GM11168 (cell line): ENCODE measurements around the gene DLG5.

ENCODE experiments used
- in situ Hi-C: fragments of 300-500 bp; cut with MboI; formaldehyde crosslinking; loops from one replicate; pipeline ENCODE4 v1.12.0; 2022; ENCODE audit warnings: low sequenced_read_pairs; ENCODE audit not compliant: unreplicated experiment

The DLG5 gene

DNA sequence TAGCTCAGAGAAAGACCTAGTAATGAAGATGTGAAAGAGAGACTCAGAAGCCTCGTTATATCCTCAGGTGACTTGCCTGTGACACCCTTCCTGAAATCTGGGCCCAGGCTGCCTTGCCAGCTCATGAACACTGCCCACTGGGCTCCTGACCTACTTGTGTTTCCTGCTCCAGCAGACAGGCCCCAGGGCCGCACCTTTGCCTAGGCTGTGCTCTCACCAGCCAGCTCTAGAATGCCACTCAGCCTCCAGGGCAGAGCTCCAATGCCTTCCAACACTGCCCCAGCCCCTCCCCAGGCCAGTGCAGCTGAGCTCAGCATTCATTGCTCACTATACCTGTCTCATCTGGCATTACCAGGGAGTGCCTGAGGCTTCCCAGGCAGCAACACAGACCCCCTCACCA is 94.3 kb downstream of the DLG5 start:
- in situ Hi-C loops: no loop called here

DNA sequence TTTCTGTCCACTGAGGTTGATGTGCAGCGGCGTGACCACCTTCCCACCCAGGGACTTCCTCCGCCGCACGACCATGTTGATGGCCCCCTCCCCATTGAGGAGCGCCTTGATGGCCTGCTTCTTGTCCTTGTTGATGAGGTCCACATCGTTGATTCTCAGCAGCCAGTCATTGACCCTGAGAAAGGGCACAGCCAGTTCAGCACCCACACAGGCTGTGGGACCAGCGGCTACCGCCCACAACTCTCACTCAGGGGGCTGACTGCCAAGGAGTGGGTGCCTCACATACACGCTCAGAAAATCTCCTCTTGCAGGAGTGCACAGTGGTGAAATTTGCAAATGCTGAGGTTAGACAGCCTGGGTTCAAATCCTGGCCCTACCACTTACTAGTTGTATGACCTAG is 97.2 kb downstream of the DLG5 start:
- in situ Hi-C loops: no loop called here

DNA sequence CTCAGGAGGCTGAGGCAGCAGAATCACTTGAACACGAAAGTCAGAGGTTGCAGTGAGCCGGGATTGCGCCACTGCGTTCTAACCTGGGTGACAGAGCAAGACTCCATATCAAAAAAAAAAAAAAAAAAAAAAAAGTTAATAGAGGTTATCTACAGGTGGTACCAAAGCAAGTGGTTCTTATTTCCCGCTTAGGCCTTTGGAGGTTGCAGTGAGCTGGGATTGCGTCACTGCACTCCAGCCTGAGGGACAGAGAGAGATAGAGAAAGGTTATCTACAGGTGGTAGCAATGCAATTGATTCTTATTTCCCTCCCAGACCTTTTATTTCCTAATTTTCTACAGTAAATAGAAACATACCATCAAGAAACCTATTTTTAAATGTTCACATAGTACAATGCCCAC is 98.2 kb downstream of the DLG5 start:
- in situ Hi-C loops: no loop called here

DNA sequence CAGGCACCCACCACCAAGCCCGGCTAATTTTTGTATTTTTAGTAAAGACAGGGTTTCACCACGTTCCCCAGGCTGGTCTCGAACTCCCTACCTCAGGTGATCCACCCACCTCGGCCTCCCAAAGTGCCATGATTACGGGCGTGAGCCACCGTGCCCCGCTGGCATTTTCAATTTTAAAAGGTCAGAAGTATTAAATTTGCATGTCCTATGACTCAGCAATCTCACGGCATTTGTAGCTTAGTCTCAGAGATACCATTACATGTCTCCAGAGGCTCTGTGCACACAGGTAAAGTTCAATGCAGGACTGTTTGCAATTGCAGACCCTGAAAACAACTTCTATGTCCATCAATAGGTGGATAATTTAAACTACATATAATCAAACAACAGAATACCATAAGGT is 99.2 kb downstream of the DLG5 start:
- in situ Hi-C loops: no loop called here

DNA sequence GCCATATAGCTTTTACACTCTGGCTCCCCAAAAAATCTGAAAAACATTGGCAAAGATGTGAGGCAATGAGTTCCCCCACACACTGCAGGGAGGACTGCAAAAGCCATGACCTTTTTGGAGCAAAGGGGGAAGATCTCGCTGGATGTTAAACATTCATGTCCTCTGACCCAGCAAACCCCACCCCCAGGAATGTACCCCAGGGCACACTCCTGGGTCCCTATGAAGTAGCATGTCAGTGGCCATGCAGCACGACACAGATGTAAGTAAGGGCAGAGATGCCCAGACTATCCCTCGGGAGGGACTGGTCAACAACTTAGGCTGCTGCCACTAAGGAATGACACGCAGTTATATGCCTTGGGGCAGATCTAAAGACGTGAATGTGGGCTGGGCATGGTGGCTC is 100.6 kb downstream of the DLG5 start:
- in situ Hi-C loops: no loop called here

DNA sequence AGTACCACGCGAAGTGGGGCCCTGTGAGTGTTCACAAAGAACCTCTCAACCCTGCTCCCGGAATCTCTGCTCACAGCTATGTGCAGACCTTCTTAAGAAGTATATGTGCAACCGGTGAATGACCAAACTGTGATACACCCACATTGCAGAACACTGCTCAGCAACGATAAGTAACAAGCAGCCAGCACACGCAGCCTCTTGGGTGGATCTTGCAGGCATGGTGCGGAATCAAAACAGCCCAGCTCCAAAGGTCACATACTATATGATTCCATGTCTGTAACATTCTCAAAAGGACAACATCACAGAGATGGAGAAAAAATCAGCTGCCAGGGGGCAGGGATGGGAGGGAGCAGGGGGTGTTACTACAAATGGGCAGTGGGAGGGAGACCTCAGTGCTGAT is 101.6 kb downstream of the DLG5 start:
- in situ Hi-C loops: no loop called here

DNA sequence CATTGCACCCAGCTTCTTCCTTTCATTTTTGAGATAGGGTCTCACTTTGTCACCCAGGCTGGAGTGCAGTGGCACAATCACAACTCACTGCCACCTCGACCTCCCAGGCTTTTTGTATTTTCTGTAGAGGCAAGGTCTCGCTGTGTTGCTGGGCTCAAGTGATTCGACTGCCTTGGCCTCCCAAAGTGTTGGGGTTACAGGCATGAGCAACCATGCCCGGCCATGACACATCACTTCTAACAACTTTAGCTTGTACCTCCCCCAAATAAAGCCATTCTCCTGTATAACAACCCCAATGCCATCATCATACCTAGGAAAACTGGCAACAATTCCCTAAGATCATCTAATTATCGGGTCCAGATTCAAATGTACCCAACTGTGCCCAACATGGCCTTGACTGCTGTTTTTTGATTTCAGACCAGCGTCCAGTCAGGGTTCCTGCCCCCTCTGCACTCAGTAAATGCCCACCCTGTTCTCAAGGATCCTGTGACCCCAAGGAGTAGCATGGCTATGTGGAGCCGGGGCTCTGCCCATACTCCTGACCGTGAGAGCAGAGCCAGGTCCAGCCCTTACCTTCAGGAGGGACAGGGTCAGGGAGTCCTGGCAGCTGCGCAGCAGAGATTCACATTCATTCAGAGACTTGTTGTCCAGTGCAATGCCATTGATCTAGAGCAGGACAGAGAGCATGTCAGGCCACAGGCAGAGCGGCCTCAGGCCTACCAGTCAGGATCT is 102.6 kb downstream of the DLG5 start:
- in situ Hi-C loops: no loop called here

DNA sequence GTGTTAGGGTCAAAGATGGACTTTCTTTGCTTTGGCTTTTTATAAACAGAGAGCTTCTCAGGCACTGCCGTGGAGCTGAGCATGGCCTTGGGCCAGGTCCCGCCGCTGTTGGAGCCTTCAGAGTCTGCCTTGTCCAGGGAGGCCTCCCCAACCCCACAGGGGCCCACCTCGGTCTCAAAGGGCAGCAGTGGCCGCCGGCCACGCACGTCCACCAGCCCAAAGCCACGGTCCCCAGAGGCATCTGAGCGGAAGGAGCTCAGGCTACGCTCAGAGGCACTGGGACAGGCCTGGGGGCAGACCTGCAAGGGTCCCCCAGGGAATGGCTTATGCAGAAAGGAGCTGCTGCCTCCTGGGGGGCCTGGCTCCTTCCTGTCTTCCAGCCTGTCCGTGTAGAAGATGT is 105.0 kb downstream of the DLG5 start:
- in situ Hi-C loops: no loop called here

DNA sequence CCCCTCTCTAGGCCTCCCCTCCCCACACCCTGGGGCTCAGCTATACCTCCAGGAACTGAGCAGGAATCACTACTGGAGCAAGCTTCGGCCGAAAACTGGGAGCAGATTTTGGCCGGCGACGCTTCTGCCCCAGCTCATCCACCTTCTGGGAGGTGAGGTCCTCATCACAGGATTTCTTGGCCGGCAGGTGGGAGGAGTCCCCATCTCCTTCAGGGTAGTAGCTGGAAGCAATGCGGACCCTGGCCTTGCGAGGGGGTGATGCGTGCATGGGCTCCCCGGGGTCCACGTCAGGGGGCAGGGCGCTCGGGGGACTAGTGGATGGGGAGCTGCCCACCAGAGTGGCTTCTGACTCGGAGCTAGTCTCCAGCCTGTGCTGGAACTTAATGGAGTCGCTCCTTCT is 105.5 kb downstream of the DLG5 start:
- in situ Hi-C loops: no loop called here

DNA sequence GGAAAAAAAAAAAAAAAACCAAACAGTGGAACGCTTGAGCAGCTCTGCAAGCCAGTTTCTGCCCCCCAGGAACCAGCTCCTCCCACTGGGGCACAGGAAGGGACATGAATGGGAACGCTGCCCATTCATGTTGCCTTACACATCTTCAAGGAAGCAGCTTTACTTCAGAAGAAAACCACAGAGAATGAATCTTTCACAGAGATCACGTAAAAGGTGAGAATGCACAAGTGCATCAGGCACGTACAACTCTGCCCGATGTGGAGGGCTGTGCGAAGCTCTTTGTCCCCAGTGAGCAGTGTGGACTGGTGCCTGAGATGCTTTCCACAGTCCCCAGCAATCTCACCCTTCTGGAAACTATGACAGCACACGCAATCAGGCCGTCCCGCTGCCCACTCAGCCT is 106.2 kb downstream of the DLG5 start:
- in situ Hi-C loops: no loop called here

DNA sequence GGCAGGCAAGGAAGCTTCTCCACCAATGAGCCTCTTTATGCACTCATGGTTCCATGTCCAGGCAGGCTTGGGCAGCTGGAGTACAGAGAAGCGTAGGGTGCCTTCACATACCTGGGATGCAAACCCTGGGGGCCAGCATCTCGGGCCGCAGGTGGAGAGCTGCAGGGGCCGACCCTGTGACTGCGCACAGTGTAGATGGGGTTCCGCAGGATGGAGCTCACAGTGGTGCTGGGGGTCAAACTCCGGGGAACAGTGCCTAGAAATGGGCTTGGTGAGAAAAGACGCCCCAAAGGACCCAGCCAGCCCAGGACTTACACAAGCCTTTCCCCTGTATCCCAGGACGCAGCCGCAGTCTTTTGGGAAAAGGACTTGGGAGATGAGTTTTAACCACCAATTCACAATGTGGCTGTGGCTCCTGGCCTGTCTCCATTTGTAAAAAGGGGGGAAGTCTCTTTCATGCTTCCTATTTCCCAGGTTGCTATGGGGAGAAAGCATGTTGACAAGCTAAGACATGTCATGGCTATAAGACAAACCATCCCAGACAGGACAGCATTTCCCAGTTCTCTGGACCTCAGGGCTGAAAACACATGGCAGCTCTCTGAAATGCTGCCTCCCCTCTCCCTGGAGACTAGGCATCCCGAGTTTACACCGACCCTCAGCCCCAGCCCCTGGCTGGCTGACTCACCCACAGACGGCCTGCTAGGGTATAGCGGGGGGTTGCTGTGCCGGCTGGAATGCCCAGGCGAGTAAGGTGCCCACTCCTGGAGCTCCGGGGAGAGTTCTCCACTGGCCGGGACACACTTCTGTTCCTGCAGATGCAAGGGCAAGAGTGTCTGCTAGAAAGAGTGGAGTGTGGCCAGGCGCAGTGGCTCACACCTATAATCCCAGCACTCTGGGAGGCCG is 107.1 kb downstream of the DLG5 start:
- in situ Hi-C loops: no loop called here

DNA sequence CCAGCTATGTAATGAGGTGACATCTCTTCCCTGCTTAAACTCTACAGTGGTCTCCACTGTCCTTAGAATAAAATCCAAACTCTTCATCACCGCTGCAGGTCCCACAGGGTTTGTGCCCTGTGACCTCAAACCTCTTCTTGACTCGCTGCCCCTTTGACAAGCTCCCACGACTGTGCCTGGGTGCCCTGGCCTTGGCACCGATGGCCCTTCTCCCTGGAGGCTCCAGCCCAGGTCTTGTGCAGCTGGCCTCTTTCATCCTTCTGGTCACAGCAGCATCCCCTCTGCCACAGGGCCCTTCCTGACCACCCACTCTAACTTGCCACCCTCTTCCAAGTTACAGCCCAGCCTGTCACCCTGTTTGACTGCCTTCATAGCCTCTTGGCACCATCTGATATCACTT is 108.2 kb downstream of the DLG5 start:
- in situ Hi-C loops: no loop called here

DNA sequence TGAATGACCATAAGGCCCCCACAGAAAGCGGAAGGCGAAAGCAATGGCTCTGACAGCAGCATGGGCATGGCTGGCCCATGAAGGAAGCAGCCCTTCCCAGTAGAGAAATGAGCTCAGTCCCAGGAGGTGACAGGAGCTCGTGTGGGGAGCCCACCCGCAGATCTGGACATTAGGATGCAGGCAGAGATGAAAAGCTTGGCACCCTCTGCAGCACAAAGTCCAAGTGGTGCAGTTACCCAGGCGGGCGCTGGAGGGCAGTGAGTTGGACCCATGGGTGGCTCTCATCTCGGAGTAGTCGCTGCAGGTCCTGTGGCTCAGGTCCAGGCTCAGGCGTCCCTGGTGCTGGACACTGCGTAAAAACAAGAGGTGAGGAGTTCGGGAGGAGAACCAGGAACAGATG is 109.0 kb downstream of the DLG5 start:
- in situ Hi-C loops: no loop called here

DNA sequence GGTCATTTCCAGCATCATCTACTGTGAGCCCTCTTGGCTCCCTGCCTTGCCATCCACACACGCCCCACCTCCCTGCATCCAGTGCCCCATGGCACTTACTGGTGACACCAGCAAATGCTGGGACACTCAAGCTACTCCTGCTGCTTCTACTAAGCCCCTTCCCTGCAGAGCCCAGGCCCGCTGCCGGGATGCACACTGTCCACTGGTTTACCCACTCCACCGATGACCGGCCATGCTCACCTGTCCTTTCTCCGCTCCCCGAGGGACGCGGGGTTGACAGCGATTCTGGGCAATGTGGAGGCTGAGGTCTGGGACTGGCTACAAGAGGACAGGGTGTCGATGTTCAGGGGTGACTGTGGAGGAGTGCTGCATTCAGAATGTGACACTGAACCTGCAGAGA is 110.2 kb downstream of the DLG5 start:
- in situ Hi-C loops: no loop called here

DNA sequence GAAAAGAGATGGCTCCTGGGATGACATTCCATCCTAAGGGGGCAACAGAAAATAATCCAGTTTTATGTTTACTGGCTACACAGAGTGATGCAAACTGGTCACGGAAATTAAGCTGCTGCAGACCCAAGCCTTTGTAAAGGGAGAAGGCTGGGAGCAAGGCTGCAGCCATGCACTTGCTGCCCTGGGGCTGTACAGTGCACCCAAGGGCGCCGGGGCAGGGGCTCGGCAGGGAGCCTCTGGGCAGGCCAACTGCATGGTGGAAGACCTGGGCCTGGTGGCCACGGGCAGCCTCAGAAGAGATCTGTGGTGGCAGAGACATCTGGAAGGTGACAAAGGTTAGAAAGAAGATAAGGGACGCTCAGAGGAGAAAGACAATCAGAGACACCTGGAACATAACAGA is 113.8 kb downstream of the DLG5 start:
- in situ Hi-C loops: no loop called here

DNA sequence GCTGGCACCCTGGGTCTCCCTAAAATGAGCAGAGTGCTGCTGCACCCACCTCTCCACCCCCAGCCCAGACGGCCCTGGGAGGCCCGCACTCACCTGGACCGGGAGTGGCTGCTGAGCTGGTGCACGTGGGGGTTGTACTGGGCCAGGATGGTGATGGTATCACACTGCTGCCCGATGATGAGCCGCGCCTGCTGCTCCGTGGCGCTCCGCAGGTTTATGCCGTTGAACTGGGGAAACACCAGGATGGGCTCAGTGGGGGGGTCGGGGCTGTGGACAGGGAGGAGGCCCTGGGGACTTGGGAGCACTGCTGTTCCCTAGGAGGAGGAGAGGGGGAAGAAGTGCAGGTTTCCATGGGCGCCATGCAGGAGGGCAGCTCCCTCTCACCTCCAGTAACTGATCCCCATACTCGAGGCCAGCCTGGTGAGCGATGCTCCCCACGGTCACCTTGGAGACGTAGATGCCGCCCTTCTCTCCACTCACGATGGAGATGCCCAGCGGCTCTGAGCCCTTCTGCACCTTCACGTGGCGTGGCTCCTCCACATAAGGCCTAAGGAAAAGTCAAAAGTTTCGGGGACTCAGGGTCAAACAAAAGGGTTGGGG is 114.6 kb downstream of the DLG5 start:
- in situ Hi-C loops: no loop called here

DNA sequence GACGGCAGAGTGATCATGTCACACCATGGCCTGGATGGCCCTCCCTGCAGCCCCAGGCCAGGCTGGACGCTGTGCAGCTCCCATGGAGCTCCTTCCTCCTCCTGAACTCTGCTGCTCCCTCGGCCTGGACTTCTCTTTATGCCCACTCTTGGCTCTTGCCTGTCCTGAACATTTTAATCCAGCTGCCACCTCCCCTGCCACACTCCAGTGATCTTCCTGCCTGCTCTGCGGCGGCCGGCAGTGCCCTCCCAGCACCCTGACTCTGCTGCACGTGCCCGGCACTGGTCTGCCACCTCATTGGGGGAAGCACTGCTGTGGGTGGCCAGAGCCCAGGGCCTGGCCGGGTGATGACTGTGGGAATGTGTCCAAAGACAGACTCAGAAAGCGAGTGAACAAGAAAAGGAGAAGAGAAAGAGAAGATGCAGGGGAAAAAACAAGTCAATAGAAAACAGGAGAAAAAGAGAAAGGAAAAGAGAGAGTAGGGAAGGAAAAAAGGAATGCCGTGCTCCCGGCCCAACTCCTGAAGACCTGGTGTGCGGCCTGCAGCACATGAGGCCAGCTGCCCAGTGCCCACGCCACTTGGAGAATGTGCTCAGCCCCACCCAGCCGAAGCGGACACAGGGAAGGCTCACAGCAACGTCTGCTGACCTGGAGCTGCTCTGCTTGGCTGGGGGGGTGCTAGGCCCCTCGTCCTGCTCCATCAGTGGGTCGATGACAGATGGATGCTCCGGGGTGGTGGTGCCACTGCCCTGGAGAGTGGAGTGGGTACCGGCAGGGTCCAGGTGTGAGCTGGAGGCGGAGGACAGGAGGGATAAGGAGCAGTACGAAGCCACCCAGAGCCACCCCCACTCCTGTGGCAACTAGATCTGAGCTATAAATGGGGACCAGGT is 115.9 kb downstream of the DLG5 start:
- in situ Hi-C loops: no loop called here

DNA sequence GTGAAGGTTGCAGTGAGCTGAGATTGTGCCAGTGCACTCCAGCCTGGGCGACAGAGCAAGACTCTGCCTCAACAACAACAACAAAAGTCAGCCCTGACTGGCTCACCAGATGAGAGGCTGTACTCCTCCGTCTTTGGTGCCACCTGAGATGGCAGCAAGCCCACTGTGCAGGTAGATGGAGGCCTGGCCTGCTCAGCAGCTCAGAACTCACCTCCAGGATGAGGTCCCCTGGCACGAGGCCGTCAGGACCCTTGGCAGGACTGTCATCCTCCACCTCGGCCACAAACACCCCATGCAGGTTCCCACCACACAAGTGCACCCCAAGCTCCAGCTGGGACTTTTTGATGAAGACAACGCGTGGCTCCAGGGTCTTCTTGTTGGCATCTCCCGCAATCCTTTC is 117.2 kb downstream of the DLG5 start:
- in situ Hi-C loops: no loop called here

DNA sequence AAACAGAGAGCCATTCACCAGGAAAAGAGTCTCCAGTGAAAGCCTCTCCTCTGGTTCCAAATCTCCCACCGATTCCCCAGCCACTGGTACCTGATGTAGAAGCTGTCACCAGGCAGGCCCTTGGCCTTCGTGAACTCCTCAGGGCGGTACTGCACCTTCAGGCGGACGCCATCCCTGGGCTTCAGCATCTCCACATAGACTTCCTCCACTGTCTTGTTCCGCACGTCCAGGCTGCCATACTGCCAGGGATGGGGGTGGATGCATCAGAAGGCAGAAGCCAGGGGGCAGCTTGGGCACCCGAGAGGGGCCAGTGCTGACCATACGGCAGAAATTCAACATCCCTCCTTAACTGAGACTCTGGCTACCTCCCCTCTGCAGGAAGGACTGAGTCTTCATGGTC is 118.8 kb downstream of the DLG5 start:
- in situ Hi-C loops: no loop called here

DNA sequence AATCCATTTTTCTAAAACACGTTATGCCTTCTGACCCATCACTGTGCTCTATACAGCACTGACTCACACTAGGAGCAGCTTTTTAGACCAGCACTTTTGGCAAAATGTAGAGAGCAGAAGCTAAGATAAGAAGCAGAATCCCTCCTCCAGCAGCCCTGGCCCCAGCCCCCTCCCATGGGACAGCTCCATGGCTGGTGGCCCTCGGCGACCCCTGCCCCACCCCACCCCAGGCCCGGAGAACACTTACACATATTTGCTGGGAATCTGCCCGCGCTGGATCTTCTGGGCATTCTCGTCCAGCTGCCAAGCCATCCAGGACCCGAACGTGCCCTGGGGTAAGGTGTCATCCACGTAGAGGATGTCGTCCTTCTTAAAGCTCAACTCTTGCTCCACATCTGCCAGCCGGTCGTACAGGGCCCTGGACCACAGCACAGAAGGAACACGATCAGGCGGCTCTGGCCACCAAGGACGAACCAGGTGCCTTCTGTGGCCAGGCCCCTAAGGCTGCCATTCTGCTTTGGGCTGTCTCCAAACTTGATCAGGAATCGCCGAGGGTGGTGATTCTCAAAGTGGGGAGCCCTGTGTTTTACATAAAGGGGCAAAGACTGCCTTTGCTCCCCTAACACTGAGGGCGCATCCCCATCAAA is 119.9 kb downstream of the DLG5 start:
- in situ Hi-C loops: no loop called here
